Measurements from ENCODE around the gene DECR2. TPM values are rescaled to one million over a fixed set of nuclear protein-coding genes. Genes with fewer than 3 reads are reported as not detected.

DECR2 gene
- total RNA-seq, 4 donors from 2014 or later: 32.2 to 154 (median 105) TPM

- Histone ChIP-seq H3K27me3 (no peaks in the 10 kb centered on the region), H3K4me1 (peaks cover 0 to 18% (median 13%) of the 10 kb centered on the region in 4 donors), H3K27ac (peak overlapping the region in 1 of 4 donors; percentile 31), H3K9me3 (no peaks in the 10 kb centered on the region), H3K36me3 (no peaks in the 10 kb centered on the region), H3K4me3 (no peak overlapping the region)
- TF ChIP-seq CTCF (IDR thresholded peaks at IDR 0.05): no peak
- no peak for TF ChIP-seq POLR2A (IDR thresholded peaks at IDR 0.05)
- DNase-seq: no peak
Measured at GRCh38 chr16:354971-355461, 46.7 kb upstream of the DECR2 start.

GRCh38 chr16:356741-357140, 44.9 kb upstream of the DECR2 start:
- no peak for DNase-seq
- no peak overlapping the region for H3K4me3 ChIP-seq
- no peaks in the 10 kb centered on the region for H3K9me3 ChIP-seq

GRCh38 chr16:359067-359763, 42.5 kb upstream of the DECR2 start:
- no peak overlapping the region for H3K27ac ChIP-seq
- no peaks in the 10 kb centered on the region for H3K27me3 ChIP-seq
- no peaks in the 10 kb centered on the region for H3K36me3 ChIP-seq
- DNase-seq: no peak
- peaks cover 0 to 4% (median 2%) of the 10 kb centered on the region in 4 donors for H3K4me1 ChIP-seq
- TF ChIP-seq POLR2A (IDR thresholded peaks at IDR 0.05): no peak
- no peak for TF ChIP-seq CTCF (IDR thresholded peaks at IDR 0.05)
- no peaks in the 10 kb centered on the region for H3K9me3 ChIP-seq
- H3K4me3 ChIP-seq: no peak overlapping the region

More at GRCh38 chr16:356741-357140, 44.9 kb upstream of the DECR2 start:
- Histone ChIP-seq H3K4me1 (peaks cover 0 to 6% (median 5%) of the 10 kb centered on the region in 4 donors), H3K27me3 (no peaks in the 10 kb centered on the region), H3K36me3 (no peaks in the 10 kb centered on the region), H3K27ac (no peak overlapping the region)
- no peak for TF ChIP-seq CTCF (IDR thresholded peaks at IDR 0.05)
- TF ChIP-seq POLR2A (IDR thresholded peaks at IDR 0.05): no peak

- Histone ChIP-seq H3K36me3 (no peaks in the 10 kb centered on the region), H3K4me3 (no peak overlapping the region)
- no peak for DNase-seq
Measured at GRCh38 chr16:359871-360697, 41.6 kb upstream of the DECR2 start.

More at GRCh38 chr16:359871-360697, 41.6 kb upstream of the DECR2 start:
- H3K4me1 ChIP-seq: peaks cover 0 to 4% (median 2%) of the 10 kb centered on the region in 4 donors
- no peaks in the 10 kb centered on the region for H3K9me3 ChIP-seq
- H3K27ac ChIP-seq: no peak overlapping the region
- H3K27me3 ChIP-seq: no peaks in the 10 kb centered on the region
- TF ChIP-seq CTCF (IDR thresholded peaks at IDR 0.05): no peak
- no peak for TF ChIP-seq POLR2A (IDR thresholded peaks at IDR 0.05)

Measured in Peyer's patch (tissue), 4 donors.